Cardiac muscle cell (in vitro differentiated cells and primary cell): ENCODE measurements around the gene C22orf31. TPM values are rescaled to one million over a fixed set of nuclear protein-coding genes. Genes with fewer than 3 reads are reported as not detected.

ENCODE experiments used
- DNase-seq, 2 donors: peaks; one replicate each; pipeline versions ENCODE4 v3.0.0 to v3.0.0-alpha.2; 2010 to 2017; ENCODE audit warnings: low read depth in 1 of 2, low spot score in 1 of 2
- H3K27ac ChIP-seq: fragments of 200-600 bp; sonication (generic); 2 replicates; pipeline ENCODE4 v1.5.1; 2016
- H3K27me3 ChIP-seq: fragments of 200-600 bp; sonication (generic); 2 replicates; pipeline ENCODE4 v1.6.0; 2016; ENCODE audit warnings: control low read depth
- H3K36me3 ChIP-seq: fragments of 200-600 bp; sonication (generic); 2 replicates; pipeline ENCODE4 v1.5.1; 2016; ENCODE audit warnings: control low read depth
- H3K4me1 ChIP-seq: fragments of 200-600 bp; sonication (generic); 2 replicates; pipeline ENCODE4 v1.8.1; 2017; ENCODE audit warnings: low read depth, mild to moderate bottlenecking, mixed run types
- H3K4me3 ChIP-seq: fragments of 200-600 bp; sonication (generic); 2 replicates; pipeline ENCODE4 v1.5.1; 2016; ENCODE audit warnings: mild to moderate bottlenecking
- H3K9me3 ChIP-seq: fragments of 200-600 bp; sonication (generic); 2 replicates; pipeline ENCODE4 v1.5.1; 2017; ENCODE audit warnings: low read depth, mild to moderate bottlenecking, control low read depth
- CTCF ChIP-seq: IDR thresholded peaks from 2 replicates; pipeline ENCODE4 v1.5.1; 2012; ENCODE audit warnings: low read depth, mild to moderate bottlenecking, low read length
- polyA plus RNA-seq: library from polyadenylated mRNA; unstranded; fragments of >200 nt; fragmentation: Nextera tagmentation; extraction: Ambion mirVana; gene quantifications from 2 replicates; pipeline ENCODE4 v1.2.1, GENCODE V29; 2016
- total RNA-seq: library from RNA; depleted of rRNA; stranded (reverse); fragments of >200 nt; gene quantifications from 2 replicates; pipeline ENCODE4 v1.2.3, GENCODE V29; 2016

The C22orf31 gene
- total and polyA plus RNA-seq, 2 experiments from 2014 or later, result not detected

DNA sequence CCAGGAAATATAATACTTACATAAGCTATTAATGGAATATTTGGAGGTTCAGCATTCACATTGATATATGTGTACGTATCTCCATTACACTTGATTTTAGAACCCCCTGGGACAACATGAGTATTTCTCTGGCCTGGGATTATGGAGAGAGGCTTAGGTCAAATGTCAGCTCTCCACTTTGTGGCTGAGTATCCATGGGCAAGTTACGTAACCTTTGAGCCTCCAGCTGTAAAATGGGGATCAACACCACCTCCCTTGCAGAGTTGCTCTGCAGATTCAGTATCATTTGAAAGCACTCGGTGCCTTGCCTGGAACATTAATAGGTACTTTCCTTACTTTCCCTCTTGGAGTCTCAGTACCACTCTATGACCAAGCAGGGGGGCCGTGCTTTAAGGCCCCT is 33.2 kb downstream of the C22orf31 start:
- no peak for TF ChIP-seq CTCF
- no peaks in the 10 kb centered on the region for H3K9me3 ChIP-seq
- H3K27ac ChIP-seq, result no peak overlapping the region
- H3K4me1 ChIP-seq, result peaks cover 60% of the 10 kb centered on the region
- H3K27me3 ChIP-seq, result no peaks in the 10 kb centered on the region
- DNase-seq, result no peak
- H3K36me3 ChIP-seq, result no peaks in the 10 kb centered on the region
- H3K4me3 ChIP-seq, result no peak overlapping the region

DNA sequence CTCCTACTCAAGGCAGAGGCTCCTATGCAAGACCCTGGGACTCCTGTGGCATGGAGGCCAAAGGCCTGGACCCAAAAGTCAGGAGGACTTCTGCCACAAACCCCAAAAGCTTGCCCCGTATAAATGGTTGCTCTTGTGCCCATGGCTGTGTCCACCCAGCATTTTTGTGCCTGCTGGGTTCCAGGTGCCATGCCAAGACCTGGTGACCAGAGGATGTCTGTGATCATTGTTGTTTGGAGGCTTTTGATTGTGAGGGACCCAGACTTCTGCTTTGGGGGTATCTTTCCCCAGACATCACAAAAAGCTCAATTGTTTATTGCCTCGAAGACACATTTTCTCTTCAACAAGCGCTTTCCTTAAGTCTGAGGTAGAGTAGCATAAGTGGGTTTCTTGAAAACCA is 35.1 kb downstream of the C22orf31 start:
- Histone ChIP-seq H3K9me3 (no peaks in the 10 kb centered on the region), H3K27me3 (no peaks in the 10 kb centered on the region), H3K36me3 (no peaks in the 10 kb centered on the region), H3K4me1 (peaks cover 61% of the 10 kb centered on the region), H3K4me3 (no peak overlapping the region), H3K27ac (no peak overlapping the region)
- TF ChIP-seq CTCF, result no peak
- DNase-seq, result no peak

- H3K4me1 ChIP-seq, result peaks cover 40% of the 10 kb centered on the region
- peak overlapping the region; percentile 74 for H3K27ac ChIP-seq
- no peak overlapping the region for H3K4me3 ChIP-seq
- DNase-seq, result peak in 1 of 2 donors; percentile 12
- TF ChIP-seq CTCF, result no peak
- no peaks in the 10 kb centered on the region for H3K9me3 ChIP-seq
- no peaks in the 10 kb centered on the region for H3K27me3 ChIP-seq
- no peaks in the 10 kb centered on the region for H3K36me3 ChIP-seq
Observed at GRCh38 chr22:29023172-29023796, 38.3 kb downstream of the C22orf31 start.

- H3K27ac ChIP-seq, result peak overlapping the region; percentile 74
- H3K4me1 ChIP-seq, result peaks cover 42% of the 10 kb centered on the region
- no peak for TF ChIP-seq CTCF
- H3K9me3 ChIP-seq, result no peaks in the 10 kb centered on the region
- H3K27me3 ChIP-seq, result no peaks in the 10 kb centered on the region
- no peak for DNase-seq
- H3K4me3 ChIP-seq, result no peak overlapping the region
- H3K36me3 ChIP-seq, result no peaks in the 10 kb centered on the region
Observed at GRCh38 chr22:29022101-29022817, 39.4 kb downstream of the C22orf31 start.

- no peak for TF ChIP-seq CTCF
- no peak overlapping the region for H3K4me3 ChIP-seq
- no peaks in the 10 kb centered on the region for H3K27me3 ChIP-seq
- H3K4me1 ChIP-seq, result peaks cover 60% of the 10 kb centered on the region
- H3K36me3 ChIP-seq, result no peaks in the 10 kb centered on the region
- DNase-seq, result no peak
- peak overlapping the region; percentile 49 for H3K27ac ChIP-seq
- H3K9me3 ChIP-seq, result no peaks in the 10 kb centered on the region
Observed at GRCh38 chr22:29018293-29019189, 43.1 kb downstream of the C22orf31 start.
